ENCODE measurements around the gene CMTM4. TPM values are rescaled to one million over a fixed set of nuclear protein-coding genes. Genes with fewer than 3 reads are reported as not detected.

Gene CMTM4
- polyA plus RNA-seq, 1 experiment, result 19.2 TPM

- peak; percentile 96 for TF ChIP-seq CTCF (IDR thresholded peaks at IDR 0.05; ENCODE audit: low read depth, low read length)
- H3K27me3 ChIP-seq (ENCODE audit: control insufficient read depth, insufficient read depth, low read length), result no peaks in the 10 kb centered on the region
- DNase-seq (ENCODE audit: low read depth, low spot score), result peak; percentile 55
- peak overlapping the region; percentile 5; the same call in 1 of the 2 replicates for H3K4me3 ChIP-seq (ENCODE audit: low read depth, low read length)
- H3K9me3 ChIP-seq (ENCODE audit: control insufficient read depth, insufficient read depth, low read length), result no peaks in the 10 kb centered on the region
- POLR2A ChIA-PET, result interaction anchor here (0.5 to 1.7 kb wide), 3 partner anchors 10 to 58 kb away, joined by 3 to 4 read pairs (median 4); no protein-coding TSS in a partner anchor
- H3K27ac ChIP-seq (ENCODE audit: low read depth, low read length), result no peak overlapping the region
- CTCF ChIA-PET, result interaction anchor here (0.5 to 2.5 kb wide), 51 partner anchors 8 to 450 kb away, joined by 3 to 118 read pairs (median 6); partner anchors contain the start of genes CMTM3, DYNC1LI2 and NAE1
Observed at GRCh38 chr16:66650707-66651473, 45.7 kb downstream of the CMTM4 start.

GRCh38 chr16:66649636-66650205 lies 46.8 kb downstream of the CMTM4 start:
- Histone ChIP-seq H3K27me3 (ENCODE audit: control insufficient read depth, insufficient read depth, low read length) (no peaks in the 10 kb centered on the region), H3K4me3 (ENCODE audit: low read depth, low read length) (no peak overlapping the region), H3K9me3 (ENCODE audit: control insufficient read depth, insufficient read depth, low read length) (no peaks in the 10 kb centered on the region), H3K27ac (ENCODE audit: low read depth, low read length) (no peak overlapping the region)
- ChIA-PET CTCF (interaction anchor here (0.8 to 2.5 kb wide), 16 partner anchors 10 to 297 kb away, joined by 3 to 118 read pairs (median 4); partner anchors contain the start of gene DYNC1LI2), POLR2A (no interaction called here)
- no peak for TF ChIP-seq CTCF (IDR thresholded peaks at IDR 0.05; ENCODE audit: low read depth, low read length)
- DNase-seq (ENCODE audit: low read depth, low spot score), result no peak

- H3K4me3 ChIP-seq (ENCODE audit: low read depth, low read length), result no peak overlapping the region
- H3K27me3 ChIP-seq (ENCODE audit: control insufficient read depth, insufficient read depth, low read length), result no peaks in the 10 kb centered on the region
- DNase-seq (ENCODE audit: low read depth, low spot score), result no peak
- H3K9me3 ChIP-seq (ENCODE audit: control insufficient read depth, insufficient read depth, low read length), result no peaks in the 10 kb centered on the region
- POLR2A ChIA-PET, result no interaction called here
- CTCF ChIA-PET, result interaction anchor here (0.6 to 1.4 kb wide), 5 partner anchors 13 to 468 kb away, joined by 3 to 7 read pairs (median 3); partner anchors contain the start of gene DYNC1LI2
- H3K27ac ChIP-seq (ENCODE audit: low read depth, low read length), result no peak overlapping the region
- TF ChIP-seq CTCF (IDR thresholded peaks at IDR 0.05; ENCODE audit: low read depth, low read length), result no peak
Observed at GRCh38 chr16:66649167-66649566, 47.4 kb downstream of the CMTM4 start.

- ChIA-PET POLR2A (no interaction called here), CTCF (interaction anchor here (1.4 kb wide), 1 partner anchor 15 kb away, joined by 7 read pairs; no protein-coding TSS in a partner anchor)
- Histone ChIP-seq H3K9me3 (ENCODE audit: control insufficient read depth, insufficient read depth, low read length) (no peaks in the 10 kb centered on the region), H3K27me3 (ENCODE audit: control insufficient read depth, insufficient read depth, low read length) (no peaks in the 10 kb centered on the region), H3K4me3 (ENCODE audit: low read depth, low read length) (no peak overlapping the region), H3K27ac (ENCODE audit: low read depth, low read length) (no peak overlapping the region)
- DNase-seq (ENCODE audit: low read depth, low spot score), result no peak
- TF ChIP-seq CTCF (IDR thresholded peaks at IDR 0.05; ENCODE audit: low read depth, low read length), result no peak
Observed at GRCh38 chr16:66647866-66648265, 48.7 kb downstream of the CMTM4 start.

GRCh38 chr16:66641387-66641786 lies 55.2 kb downstream of the CMTM4 start:
- ChIA-PET POLR2A (no interaction called here), CTCF (interaction anchor here (0.6 to 4.4 kb wide), 3 partner anchors 10 to 189 kb away, joined by 3 to 49 read pairs (median 3); partner anchors contain the start of gene NAE1)
- no peak overlapping the region for H3K4me3 ChIP-seq (ENCODE audit: low read depth, low read length)
- no peak for TF ChIP-seq CTCF (IDR thresholded peaks at IDR 0.05; ENCODE audit: low read depth, low read length)
- H3K27ac ChIP-seq (ENCODE audit: low read depth, low read length), result no peak overlapping the region
- H3K27me3 ChIP-seq (ENCODE audit: control insufficient read depth, insufficient read depth, low read length), result no peaks in the 10 kb centered on the region
- H3K9me3 ChIP-seq (ENCODE audit: control insufficient read depth, insufficient read depth, low read length), result no peaks in the 10 kb centered on the region
- DNase-seq (ENCODE audit: low read depth, low spot score), result no peak

All from AG04450 (cell line).